DOHH2 (cell line): ENCODE results near the gene HSD11B1L.

Experiments used
- H3F3A ChIP-seq: fragments of 200-600 bp; sonication (generic), shearing (Covaris generic); 2 replicates; pipeline ENCODE4 v1.6.0; 2016; ENCODE audit warnings: antibody characterized with exemption, mild to moderate bottlenecking; ENCODE audit not compliant: control insufficient read depth, insufficient read depth
- H3K27ac ChIP-seq: fragments of 200-600 bp; sonication (generic); 2 replicates; pipeline ENCODE4 v1.5.1; 2014; ENCODE audit warnings: low read depth, mild to moderate bottlenecking, low read length, moderate library complexity
- H3K27me3 ChIP-seq: fragments of 200-600 bp; sonication (generic); 2 replicates; pipeline ENCODE4 v1.6.1; 2014; ENCODE audit warnings: mild to moderate bottlenecking, low read length, mixed read lengths; ENCODE audit not compliant: control insufficient read depth
- H3K36me3 ChIP-seq: fragments of 200-600 bp; sonication (generic); 2 replicates; pipeline ENCODE4 v1.6.1; 2014; ENCODE audit warnings: mild to moderate bottlenecking, low read length, moderate library complexity, mixed read lengths; ENCODE audit not compliant: control insufficient read depth
- H3K4me1 ChIP-seq: fragments of 200-600 bp; sonication (generic); 2 replicates; pipeline ENCODE4 v1.6.1; 2014; ENCODE audit warnings: mild to moderate bottlenecking, low read length, mixed read lengths; ENCODE audit not compliant: control insufficient read depth
- H3K4me2 ChIP-seq: fragments of 200-600 bp; sonication (generic); 2 replicates; pipeline ENCODE4 v1.6.0; 2014; ENCODE audit warnings: mild to moderate bottlenecking, low read length, moderate library complexity
- H3K4me3 ChIP-seq: fragments of 200-600 bp; sonication (generic); 2 replicates; pipeline ENCODE4 v1.5.1; 2014; ENCODE audit warnings: mild to moderate bottlenecking, low read length, mixed read lengths
- H3K79me2 ChIP-seq: fragments of 200-600 bp; sonication (generic); 2 replicates; pipeline ENCODE4 v1.6.1; 2014; ENCODE audit warnings: mild to moderate bottlenecking, low read length, mixed read lengths; ENCODE audit not compliant: control insufficient read depth
- H3K9me2 ChIP-seq: fragments of 200-600 bp; sonication (generic); replicated peaks from 2 replicates; pipeline ENCODE4 v1.6.1; 2014; ENCODE audit warnings: mild to moderate bottlenecking, low read length, mixed read lengths; ENCODE audit not compliant: control insufficient read depth
- H3K9me3 ChIP-seq: fragments of 200-600 bp; sonication (generic); 2 replicates; pipeline ENCODE4 v1.6.1; 2014; ENCODE audit warnings: antibody characterized with exemption, low read length, mixed read lengths; ENCODE audit not compliant: control insufficient read depth, insufficient read depth
- H4K20me1 ChIP-seq: fragments of 200-600 bp; sonication (generic); 2 replicates; pipeline ENCODE4 v1.6.0; 2014; ENCODE audit warnings: low read depth, mild to moderate bottlenecking, antibody characterized with exemption, low read length, moderate library complexity; ENCODE audit not compliant: control insufficient read depth, insufficient read depth
- EZH2phosphoT487 ChIP-seq: fragments of 200-600 bp; sonication (generic); IDR thresholded peaks from 2 replicates; pipeline ENCODE4 v1.6.1; 2017; ENCODE audit warnings: borderline replicate concordance, mild to moderate bottlenecking, antibody characterized with exemption, low read length, moderate library complexity, mixed read lengths
- TF ChIP-seq, protein P1 (sequence below): fragments of 200-600 bp; sonication (generic); IDR thresholded peaks from one replicate; pipeline ENCODE4 v1.5.1; 2014; ENCODE audit warnings: antibody characterized with exemption, mild to moderate bottlenecking, low read depth, low read length; ENCODE audit not compliant: poor library complexity, severe bottlenecking

The HSD11B1L gene

DNA sequence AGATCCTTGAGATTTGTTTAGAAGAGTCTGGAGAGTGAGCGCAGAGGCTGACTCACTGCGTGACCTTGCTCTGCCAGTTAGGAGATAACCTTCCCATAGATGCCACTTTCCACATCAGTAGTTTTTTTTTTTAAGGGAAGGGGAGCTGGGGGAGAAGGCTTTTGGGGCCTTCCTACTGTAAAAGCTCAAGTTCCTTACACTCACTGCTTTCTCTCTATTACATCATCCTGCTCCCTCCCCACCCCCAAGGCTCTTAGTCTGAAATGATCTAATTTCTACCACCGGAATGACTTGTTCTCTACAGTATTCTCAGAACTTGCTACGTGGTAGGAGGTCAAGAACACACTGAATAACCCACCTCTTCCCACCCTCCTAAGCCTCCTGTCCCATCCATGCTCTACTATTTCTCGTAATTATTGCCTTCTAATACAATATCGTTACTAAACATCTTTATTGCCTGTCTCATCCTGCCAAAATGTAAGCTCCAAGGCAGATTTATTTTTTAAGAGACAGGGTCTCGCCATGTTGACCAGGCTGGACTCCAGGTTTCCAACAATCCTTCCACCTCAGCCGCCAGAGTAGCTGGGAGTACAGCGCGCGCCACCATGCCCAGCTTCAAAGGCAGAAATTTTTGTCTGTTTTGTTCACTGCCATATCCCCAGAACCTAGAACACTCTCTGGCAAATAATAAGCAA, 37.9 kb downstream of the HSD11B1L start:
- no peaks in the 10 kb centered on the region for H3K9me2 ChIP-seq
- H3K4me3 ChIP-seq = peak overlapping the region; percentile 73
- H4K20me1 ChIP-seq = peaks cover 9% of the 10 kb centered on the region; the same call in 1 of the 2 replicates
- H3K4me1 ChIP-seq = peaks cover 24% of the 10 kb centered on the region
- no peaks in the 10 kb centered on the region for H3F3A ChIP-seq
- H3K27ac ChIP-seq = peak overlapping the region; percentile 84
- peak overlapping the region; percentile 69 for H3K4me2 ChIP-seq
- TF ChIP-seq, protein P1, sequence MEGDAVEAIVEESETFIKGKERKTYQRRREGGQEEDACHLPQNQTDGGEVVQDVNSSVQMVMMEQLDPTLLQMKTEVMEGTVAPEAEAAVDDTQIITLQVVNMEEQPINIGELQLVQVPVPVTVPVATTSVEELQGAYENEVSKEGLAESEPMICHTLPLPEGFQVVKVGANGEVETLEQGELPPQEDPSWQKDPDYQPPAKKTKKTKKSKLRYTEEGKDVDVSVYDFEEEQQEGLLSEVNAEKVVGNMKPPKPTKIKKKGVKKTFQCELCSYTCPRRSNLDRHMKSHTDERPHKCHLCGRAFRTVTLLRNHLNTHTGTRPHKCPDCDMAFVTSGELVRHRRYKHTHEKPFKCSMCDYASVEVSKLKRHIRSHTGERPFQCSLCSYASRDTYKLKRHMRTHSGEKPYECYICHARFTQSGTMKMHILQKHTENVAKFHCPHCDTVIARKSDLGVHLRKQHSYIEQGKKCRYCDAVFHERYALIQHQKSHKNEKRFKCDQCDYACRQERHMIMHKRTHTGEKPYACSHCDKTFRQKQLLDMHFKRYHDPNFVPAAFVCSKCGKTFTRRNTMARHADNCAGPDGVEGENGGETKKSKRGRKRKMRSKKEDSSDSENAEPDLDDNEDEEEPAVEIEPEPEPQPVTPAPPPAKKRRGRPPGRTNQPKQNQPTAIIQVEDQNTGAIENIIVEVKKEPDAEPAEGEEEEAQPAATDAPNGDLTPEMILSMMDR = no peak
- TF ChIP-seq EZH2phosphoT487 = no peak
- peaks cover 50% of the 10 kb centered on the region for H3K36me3 ChIP-seq
- H3K27me3 ChIP-seq = no peaks in the 10 kb centered on the region
- no peaks in the 10 kb centered on the region for H3K9me3 ChIP-seq
- peaks cover 60% of the 10 kb centered on the region for H3K79me2 ChIP-seq

DNA sequence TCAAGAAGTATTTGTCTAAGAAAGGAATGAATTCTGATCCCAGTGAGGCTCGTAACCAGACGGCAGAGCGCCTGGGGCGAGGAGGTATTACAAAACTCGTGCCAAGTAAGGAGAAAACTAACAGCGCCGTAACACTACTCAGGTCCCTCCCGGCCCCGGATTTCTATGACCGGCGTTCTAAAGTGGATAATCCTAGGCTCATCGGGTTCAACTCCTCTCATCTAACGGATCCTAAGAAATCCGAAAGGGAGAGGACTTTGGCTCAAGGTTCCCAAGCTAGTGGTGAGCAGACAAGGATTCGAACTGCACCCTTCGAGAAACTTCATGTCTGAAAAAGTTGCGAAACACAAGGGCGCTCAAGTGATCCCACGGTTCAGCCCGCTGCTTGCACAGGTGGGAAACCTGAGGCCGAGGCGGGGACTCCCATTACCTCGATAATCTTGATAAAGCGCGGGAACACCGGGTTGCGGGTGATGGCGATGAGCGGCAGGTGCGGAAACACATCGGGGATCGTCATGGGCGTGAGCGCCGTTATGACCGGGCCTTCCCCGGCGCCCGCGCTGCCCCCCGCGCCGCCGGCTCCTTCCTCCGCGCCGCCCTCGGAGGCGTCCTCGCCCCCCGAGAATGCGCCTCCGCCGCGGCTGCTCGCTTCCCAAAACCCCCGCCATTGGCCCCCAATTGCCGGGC, 38.6 kb downstream of the HSD11B1L start:
- peaks cover 9% of the 10 kb centered on the region; the same call in 1 of the 2 replicates for H4K20me1 ChIP-seq
- H3F3A ChIP-seq = no peaks in the 10 kb centered on the region
- H3K9me2 ChIP-seq = no peaks in the 10 kb centered on the region
- peaks cover 45% of the 10 kb centered on the region for H3K36me3 ChIP-seq
- H3K79me2 ChIP-seq = peaks cover 54% of the 10 kb centered on the region
- H3K27me3 ChIP-seq = no peaks in the 10 kb centered on the region
- H3K4me1 ChIP-seq = peaks cover 24% of the 10 kb centered on the region
- no peaks in the 10 kb centered on the region for H3K9me3 ChIP-seq
- peak overlapping the region; percentile 73 for H3K4me3 ChIP-seq
- H3K27ac ChIP-seq = peak overlapping the region; percentile 84
- no peak for TF ChIP-seq EZH2phosphoT487
- TF ChIP-seq, protein P1 = no peak
- peak overlapping the region; percentile 69 for H3K4me2 ChIP-seq

DNA sequence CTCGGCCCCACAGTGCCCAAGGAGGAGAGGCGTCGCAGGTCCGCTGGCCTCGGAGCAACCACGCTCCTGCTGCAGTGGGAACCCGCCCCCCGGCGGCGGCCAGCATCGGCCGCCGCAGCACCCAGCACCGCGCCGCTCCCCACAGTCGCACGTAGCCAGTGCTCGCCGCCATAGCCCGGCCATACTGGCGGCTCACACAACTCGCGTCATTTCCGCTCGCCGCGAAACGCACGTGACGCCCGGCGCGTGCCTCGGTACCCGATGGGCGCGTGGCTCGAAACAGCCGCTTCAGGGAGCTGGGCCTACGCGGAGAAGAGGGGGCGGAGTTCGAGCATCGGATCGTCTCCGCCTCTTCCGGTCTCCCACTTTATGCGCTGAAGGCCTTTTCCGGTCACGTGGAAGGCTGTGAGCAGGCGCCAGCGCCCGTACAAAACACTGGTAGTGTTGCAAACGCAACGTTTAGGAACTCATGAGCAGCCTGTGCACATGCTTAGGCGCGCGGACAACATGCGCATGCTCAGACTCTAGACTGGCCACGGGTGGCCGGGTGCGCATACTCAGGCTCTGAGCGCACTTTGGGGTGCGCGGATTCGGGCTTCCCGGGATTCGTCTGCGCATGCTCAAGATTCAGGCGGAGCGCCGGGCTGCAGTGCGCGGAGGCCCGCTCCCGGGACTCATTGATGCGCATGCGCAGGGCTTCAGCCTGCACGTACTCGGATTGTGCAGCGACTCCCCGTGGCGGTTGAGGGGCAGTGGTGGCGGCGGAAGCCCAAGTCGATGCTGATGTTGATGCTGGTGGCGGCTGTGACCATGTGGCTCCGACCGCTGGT, 39.3 kb downstream of the HSD11B1L start, which contains the start of the genes CATSPERD and LONP1:
CATSPERD (plus strand) TSS at position 677 of the 830 bp plus-strand sequence; CDS start at position 778, 101 bp downstream.
LONP1 (minus strand) TSS at position 186 of the 830 bp plus-strand sequence; CDS start at position 172, 14 bp downstream.
- no peaks in the 10 kb centered on the region for H3K9me2 ChIP-seq
- H3K4me1 ChIP-seq = peaks cover 24% of the 10 kb centered on the region
- H3F3A ChIP-seq = no peaks in the 10 kb centered on the region
- peaks cover 9% of the 10 kb centered on the region; the same call in 1 of the 2 replicates for H4K20me1 ChIP-seq
- no peaks in the 10 kb centered on the region for H3K9me3 ChIP-seq
- peak within 1 kb of the TSS; percentile 69 for H3K4me2 ChIP-seq
- peak within 1 kb of the TSS; percentile 73 for H3K4me3 ChIP-seq
- H3K79me2 ChIP-seq = peaks cover 46% of the 10 kb centered on the region
- peaks cover 39% of the 10 kb centered on the region for H3K36me3 ChIP-seq
- H3K27ac ChIP-seq = peak within 1 kb of the TSS; percentile 84
- H3K27me3 ChIP-seq = no peaks in the 10 kb centered on the region
- no peak for TF ChIP-seq EZH2phosphoT487
- TF ChIP-seq, protein P1 = peak; percentile 89
